GM18907 (cell line): ENCODE data around the gene PRKCE.
A peak's percentile ranks its signal among the peaks of the same experiment; 100 is the strongest.

Experiments used
- ATAC-seq: cut with Tn5 transposase; IDR thresholded peaks from one replicate; pipeline ENCODE4 v1.9.1; 2021; ENCODE audit warnings: mild to moderate bottlenecking, moderate library complexity; ENCODE audit not compliant: unreplicated experiment

The PRKCE gene

GRCh38 chr2:45664635-45665261 is 13.3 kb downstream of the PRKCE start:
- no peak for ATAC-seq

DNA sequence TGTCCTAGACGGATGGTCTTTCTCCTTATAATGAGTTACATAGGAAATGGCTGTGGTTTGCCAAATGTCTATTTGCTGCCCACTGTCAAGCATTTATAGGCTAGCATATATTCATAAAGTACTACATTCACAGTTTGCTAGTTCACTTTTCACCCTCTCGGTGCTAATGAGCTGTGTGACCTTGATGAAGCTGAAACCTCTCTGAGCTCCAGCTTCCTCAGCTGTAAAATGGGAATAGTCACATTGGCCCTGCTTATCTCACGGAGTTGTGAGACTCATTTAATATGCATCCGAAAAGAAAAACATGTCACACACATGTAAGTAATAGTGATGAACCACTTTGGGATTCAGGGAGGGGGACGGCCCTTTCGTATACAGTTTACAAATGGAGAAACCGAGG is 17.0 kb downstream of the PRKCE start:
- ATAC-seq, result no peak

DNA sequence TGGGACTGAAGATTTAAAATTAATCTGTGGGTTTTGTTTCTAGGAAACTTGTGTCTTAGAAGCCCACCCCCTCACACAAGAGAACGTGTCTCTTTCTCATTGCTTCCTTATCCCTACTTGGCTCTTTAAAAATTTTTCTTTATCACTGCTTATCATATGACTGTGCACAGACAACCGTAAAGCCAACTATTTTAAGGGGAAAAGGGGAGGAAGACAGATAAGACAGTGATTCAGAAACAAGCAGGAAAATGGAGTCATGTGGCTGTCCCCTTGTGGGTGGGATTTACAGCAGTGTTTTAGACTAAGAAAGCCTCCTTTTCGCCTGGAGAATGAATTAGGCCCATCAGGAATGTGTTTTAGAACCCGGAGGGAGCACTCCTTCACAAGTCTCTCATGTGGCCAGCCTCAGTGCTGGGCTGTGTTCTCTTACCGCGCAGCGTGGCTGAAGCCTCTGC is 17.6 kb downstream of the PRKCE start:
- ATAC-seq, result no peak

- no peak for ATAC-seq
Measured at GRCh38 chr2:45670646-45671045, 19.2 kb downstream of the PRKCE start.

DNA sequence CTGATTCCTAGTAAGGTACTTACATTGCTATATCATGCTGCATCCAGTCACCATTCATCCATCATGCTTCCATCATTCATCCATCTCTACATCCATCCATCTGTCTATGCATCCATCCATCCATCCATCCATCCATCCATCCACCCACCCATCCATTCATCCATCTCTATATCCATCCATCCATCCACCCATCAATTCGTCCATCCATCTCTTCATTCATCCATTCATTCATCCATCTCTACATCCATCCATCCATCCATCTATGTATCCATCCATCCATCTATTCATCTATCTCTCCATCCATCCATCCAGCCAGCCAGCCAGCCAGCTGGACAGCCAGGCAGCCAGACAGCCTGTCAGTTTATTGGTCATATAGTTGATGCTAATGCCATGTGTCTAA is 20.7 kb downstream of the PRKCE start:
- ATAC-seq, result no peak

DNA sequence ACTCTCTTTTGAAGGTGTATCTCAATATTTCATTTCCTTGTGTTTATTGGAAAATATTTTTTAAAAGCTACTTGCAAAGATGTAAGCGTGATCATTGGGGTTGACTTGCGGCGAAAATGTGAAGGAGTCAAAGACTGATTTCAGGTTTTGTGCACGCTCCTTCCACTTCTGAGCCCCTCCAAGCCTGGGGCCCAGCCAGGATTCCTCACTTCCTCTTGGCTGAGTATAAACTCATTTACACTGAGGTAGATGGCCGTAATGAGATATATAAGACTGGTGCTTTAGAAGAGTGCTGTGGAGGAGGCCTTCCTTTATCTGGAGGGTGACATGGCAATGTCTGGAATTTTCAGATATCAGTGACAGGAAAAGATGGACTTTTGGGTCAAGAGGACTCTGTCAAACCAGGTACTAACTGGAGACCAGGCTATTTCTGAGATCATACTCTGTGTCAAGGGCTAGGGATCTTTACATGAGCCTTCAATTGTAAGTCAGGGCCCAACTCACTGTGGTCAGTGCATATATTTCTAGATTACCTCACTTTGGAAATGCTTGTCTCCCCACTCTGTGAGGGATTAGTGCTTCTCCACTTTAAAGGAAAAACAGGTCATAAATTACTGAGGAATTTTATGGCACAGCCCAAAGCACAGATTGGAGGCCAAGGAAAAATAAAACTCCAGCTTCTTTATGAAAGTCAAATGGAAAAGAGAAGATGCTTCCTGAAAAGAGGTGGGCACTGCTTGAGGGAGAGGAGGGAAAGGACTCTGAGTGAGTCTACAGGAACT is 22.8 kb downstream of the PRKCE start:
- no peak for ATAC-seq

GRCh38 chr2:45675263-45675812 is 23.9 kb downstream of the PRKCE start:
- ATAC-seq, result no peak

- no peak for ATAC-seq
Measured at GRCh38 chr2:45676088-45676487, 24.6 kb downstream of the PRKCE start.

DNA sequence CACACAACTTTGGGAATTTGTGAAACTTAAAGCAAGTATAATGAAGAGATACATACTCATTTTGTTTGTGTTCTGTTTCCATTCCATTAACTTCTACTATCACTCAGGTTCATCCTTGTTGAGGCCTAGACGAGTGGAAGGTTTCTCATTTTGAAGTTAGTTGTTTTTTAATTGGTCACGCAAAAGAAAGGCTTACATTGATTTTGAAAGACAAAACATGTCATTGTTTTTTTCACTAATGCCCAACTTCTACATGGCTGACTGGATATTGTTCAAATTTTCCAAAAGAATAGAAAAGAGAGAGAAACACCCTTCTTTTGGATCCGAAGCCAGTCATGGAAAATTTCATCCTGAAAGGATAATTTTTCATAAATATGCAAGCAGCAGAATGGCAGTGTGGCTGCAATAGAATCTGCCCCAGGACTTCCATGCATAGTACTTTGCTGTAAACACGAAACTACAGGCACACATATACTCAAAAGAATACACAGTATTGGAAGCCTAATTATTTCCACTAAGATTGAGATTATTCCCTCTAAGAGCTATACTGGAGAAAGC is 27.4 kb downstream of the PRKCE start:
- ATAC-seq, result no peak

DNA sequence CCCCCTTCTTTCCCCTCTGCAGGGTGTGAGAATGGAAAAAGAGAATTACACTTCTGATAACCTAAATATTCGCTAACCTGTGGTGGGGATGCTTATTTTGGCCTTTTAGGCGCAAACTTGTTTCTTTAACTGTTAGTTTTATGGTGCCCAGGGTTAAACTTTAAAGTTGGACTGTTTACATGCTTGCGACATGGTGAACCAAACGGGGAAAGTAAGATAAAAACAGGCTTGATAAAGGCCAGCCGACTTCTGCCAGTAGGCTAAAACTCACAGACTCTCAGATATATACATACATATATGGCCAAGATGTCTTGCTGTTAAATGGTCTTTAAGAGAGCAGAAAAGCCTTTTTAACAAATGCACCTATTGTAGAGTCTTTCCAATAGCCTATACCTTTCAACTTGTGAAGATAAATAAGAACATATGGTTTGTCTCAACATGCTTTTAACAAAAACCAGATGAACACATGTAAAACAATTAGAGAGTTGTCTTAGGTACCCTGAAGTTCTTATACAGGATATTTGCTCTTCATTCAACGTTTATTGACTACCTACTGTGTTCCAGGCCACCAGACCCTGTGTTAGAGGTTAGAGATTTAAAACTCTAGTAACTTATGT is 29.0 kb downstream of the PRKCE start:
- no peak for ATAC-seq

DNA sequence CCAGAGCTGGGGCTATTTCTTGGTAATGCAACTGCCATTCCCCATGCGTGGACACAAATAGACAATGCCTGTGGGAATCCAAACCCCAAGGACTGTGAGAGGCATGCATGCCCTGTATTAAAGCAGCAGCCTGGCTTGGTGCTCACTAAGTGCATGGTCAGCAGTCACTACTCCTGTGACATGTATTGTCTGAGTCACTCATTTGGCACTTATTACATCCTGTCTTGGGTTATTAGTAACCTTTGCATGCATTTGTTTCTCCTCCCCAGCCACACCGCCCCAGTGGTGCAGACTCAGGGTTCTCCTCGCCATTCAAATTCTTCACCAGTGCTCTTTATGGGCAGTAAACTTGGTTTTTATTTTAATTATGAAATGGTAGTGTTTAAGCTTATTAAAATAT is 30.2 kb downstream of the PRKCE start:
- peak; percentile 99 for ATAC-seq

GRCh38 chr2:45683292-45683691 is 31.8 kb downstream of the PRKCE start:
- no peak for ATAC-seq

DNA sequence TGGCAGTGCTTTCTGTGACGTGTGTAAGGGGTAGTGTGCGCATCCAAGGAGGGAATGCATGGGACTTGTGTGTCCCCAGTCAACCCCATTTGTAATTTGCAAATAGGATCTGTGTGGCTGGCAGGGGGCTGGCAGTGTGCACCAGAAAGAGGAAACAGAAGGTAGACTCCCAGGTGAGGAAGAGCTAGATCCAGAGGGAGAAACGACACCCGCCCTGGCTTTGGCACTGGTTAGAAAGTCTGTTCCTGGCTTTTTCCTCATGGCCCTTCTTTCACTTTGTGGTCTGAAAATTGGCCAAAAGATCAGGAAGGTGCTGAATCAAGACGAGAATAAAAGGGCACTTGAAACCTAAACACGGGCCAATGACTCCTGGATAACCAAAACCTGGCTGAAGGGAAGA is 33.3 kb downstream of the PRKCE start:
- no peak for ATAC-seq

DNA sequence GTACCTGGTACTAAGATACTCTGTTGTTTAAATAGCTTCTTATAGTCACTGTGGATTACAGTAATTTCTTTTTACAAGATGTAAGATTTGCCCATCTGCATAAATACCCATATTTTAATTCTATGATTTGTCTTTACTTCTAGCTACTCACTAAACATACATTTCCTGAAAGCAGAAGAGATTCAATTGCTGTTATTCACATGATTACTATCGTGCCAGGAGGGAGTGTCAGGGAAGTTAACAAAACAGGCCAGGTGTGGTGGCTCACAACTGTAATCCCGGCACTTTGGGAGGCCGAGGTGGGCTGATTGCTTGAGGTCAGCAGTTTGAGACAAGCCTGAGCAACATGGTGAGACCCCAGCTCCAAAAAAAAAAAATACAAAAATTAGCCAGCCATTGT is 33.8 kb downstream of the PRKCE start:
- ATAC-seq, result no peak

DNA sequence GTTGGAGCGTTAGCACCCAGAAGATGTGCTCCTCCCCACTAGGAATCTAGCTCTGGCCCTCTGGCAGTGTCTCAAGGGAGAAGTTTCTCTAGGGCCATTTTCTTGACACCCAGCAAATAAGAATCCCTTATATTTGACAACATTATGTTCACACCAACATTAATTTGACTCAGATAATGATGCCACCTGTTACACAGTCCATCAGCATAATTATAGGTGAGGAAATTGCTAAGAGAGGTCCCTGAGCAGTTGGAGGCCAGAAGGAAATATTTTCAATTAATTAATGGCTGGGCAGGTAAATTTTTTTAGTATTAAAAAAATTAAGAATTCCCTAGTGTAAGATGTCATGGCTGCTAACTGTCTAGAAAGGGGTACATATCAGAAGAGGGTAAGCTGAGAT is 36.5 kb downstream of the PRKCE start:
- ATAC-seq, result no peak

DNA sequence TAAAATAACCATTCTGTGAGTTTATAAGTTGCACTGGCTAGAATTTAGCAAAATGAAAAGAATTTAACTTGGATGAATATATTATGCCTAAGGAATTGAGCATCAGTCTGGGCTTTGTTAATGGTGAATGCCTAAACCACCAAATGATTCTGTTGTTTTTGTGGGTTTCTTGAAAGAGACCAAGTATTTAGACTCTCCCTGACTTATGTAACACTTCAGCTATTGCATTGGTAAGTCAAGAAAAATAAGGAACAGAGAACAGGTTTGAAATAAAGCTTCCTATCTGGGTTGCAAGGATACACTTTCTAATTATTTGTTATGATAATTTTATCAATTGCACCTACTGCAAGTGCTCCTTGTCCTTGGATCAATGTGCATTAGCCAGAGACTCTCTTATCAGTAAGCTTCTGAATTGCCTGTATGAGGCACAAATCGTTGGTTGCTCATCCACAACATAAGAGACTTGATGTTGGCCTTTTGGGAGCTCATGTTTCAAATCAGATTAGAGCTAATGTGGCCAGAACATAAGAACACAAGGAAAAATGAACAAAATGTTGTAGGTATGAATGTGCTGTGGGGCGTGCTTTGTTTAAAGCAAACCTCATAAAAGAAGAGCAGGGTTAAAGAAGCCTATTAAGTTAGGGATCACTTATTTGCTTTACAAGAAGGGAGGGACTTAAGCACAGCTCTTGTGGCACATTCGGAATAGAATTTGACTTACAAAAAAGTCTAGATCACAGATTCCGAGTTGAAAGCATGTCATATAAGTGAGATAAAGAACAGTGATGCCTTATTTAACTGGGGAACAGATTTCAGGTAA is 37.2 kb downstream of the PRKCE start:
- no peak for ATAC-seq

- no peak for ATAC-seq
Measured at GRCh38 chr2:45690231-45690630, 38.8 kb downstream of the PRKCE start.

GRCh38 chr2:45691171-45691999 is 39.9 kb downstream of the PRKCE start:
- ATAC-seq, result peak; percentile 60

DNA sequence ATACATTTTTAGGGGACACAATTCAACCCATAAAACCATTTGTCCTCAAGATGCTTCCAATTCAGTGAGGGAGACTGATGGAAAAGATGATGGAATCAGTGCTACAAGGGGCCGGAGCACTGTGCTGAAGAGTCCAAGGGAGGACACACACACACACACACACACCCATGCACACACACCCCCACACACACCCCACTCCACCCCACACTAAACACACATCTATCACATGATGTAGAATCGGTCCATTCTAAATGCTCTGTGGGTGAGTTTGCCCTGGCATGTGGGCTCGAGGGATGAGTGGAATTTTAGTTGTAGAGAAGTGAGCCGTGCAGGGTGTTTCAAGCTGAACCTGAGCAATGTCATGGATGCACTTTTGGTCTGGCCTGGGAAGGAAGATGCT is 41.1 kb downstream of the PRKCE start:
- no peak for ATAC-seq

GRCh38 chr2:45695480-45696007 is 44.1 kb downstream of the PRKCE start:
- peak; percentile 38 for ATAC-seq
